Endometrial microvascular endothelial cells (primary cell): Measurements from ENCODE around the gene KISS1R. TPM values are rescaled to one million over a fixed set of nuclear protein-coding genes. Genes with fewer than 3 reads are reported as not detected.

Experiments used
- in situ Hi-C: cut with HindIII; loops from 2 replicates; pipeline ENCODE4 v1.10.0; 2017; ENCODE audit warnings: low sequenced_read_pairs, low pct_unique_long_range_greater_than_20kb; ENCODE audit errors: inconsistent ontology term
- total RNA-seq: library from RNA; depleted of rRNA; stranded (reverse); fragments of >200 nt; gene quantifications from one replicate; pipeline ENCODE4 v1.2.3, GENCODE V29; 2015; ENCODE audit errors: inconsistent ontology term

The KISS1R gene
- total RNA-seq, 1 donor from 2014 or later = not detected

DNA sequence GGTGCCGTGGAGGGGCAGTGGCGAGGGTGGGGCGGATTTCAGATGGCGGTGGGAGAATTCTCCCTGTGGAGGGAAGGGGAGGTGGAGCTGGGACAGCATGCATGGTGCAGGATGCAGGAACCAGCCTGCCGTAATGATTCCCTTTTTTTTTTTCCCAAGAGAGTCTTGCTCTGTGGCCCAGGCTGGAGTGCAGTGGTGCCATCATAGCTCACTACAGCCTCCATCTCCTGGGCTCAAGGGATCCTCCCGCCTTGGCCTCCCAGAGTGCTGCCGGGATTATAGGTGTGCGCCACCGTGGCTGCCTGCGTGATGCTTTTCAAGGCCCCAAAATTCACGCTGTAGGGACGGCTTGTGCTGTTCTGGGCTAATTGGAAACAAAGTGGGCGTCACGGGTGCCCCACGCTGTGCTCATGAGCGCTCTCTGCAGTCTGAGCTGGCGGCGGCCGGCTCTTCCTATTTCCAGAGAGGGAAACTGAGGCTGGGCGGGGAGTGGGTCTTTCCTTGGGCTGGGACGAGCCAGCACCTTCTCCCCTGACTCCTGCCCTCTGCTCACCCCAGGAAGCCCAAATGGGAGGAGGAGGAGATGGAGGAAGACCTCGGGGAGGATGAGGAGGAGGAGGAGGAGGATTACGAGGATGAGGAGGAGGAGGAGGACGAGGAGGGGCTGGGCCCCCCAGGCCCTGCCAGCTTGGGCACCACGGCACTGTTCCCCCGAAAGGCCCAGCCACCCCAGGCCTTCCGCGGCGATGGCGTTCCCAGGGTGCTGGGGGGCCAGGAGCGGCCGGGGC, 14.9 kb downstream of the KISS1R start:
- in situ Hi-C loops = no loop called here

DNA sequence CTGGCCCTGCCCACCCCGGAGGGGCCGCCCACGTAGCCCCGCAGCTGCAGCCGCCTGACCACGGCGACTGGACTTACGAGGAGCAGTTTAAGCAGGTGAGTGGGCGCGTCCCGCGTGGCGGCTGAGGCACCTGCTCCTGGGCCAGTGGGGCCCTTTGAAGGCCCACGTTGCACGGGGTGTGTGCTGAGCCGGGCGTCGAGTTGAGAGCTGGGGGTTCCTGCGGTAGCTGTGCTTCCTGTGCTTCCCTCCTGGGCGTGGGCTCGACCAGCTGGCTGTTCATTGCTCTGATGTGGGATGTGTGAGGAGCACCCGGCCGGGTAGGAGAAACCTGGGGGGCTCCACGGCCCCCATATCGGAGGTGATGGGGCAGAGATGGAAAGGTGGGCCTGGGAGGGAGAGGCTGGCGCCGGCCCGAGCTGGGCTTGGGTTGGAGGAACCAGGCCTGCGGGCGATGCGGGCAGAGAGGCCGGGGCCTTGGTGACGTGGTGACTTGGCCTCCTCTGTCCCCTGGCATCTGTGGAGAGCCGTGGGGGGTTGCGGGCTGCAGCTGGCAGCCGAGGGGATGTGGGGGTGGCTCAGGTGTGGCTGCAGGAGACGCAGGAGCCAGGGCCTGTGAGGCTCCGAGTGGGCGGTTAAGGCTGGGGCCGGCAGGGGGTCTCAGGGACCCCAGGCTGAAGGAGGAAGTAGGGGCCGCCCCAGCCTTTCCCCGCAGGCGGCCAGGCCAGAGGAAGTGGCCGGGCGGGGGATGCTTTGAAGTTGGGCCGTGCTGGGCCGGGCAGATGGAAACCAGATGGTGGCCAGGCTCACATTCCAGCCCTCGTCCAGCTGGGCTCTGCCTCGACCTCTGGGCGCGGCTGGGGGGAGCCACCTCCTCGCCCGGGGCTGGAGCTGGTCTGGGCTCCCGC, 15.8 kb downstream of the KISS1R start:
- in situ Hi-C loops = no loop called here

DNA sequence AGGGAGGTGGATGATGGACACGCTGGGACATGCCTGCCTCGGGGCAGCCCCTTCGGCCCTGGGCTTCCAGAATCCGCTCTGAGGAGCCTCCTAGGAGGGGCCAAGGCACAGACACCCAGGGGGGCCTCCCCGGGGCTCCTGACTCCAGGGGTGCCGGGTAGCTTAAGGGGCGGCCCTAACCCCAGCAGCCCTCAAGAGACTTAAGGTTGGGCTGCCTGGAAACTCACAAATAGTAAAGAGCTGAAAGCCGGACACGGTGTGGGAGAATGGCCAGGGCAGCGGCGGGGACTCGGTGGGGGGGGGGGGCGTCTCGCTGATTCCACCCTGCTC, 16.4 kb downstream of the KISS1R start:
- in situ Hi-C loops = no loop called here

DNA sequence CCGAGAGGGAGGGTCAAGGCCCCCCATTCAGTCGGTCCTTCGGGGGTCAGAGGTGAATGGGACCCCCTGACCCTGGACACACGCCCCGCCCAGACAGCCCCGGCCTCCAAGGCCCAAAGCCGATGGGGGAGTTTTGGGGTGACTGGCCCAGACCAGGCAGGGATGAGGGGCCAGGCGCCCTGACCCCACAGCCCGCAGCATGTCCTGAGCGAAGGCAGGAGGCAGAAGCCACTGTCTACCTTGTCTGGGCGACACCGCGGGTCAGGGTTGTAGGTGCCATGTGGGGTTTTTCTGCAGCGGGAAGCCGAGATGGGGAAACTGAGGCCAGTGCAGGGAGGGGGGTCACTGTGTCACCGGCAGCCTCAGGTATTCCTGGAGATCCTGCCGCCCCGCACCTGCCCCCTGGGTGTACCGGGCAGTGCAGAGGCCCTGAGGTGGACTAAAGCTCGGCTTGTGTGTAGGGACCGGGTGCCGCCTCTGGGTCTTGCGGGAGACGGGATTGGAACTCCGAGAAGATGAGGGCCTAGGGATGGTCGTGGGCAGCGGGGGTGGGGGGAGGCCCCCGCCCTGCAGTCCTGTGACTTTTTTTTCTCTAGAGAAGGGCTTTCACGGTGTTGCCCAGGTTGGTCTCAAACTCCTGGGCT, 17.2 kb downstream of the KISS1R start:
- in situ Hi-C loops = no loop called here

DNA sequence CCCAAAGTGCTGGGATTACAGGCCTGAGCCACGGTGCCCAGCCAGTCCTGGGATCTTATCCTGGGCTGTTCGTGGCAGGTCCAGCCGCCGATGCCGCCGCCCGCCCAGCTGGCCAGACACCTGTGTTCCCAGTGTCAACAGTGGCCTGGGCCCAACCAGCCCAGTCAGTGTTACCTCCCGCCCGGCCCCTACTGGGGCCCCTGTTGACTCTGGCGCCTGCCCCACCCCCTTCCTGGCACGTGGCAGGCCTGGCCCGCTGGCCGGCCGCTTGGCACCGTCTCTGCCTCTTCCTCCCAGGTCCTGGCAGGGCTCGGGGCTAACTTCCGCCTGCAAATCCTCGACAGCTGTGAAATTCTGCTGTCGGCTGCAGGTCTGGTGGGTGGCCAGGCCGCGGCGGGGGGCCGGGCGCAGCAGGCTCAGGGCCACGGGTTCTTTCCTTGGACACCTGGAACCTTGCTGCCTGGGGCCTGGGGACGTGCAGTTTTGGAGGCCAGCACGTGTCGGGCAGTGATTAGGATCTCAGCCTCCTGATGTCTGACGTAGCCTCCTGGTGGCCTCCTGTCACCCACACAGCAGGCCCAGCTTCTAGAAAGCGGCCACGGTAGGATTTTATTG, 17.8 kb downstream of the KISS1R start:
- in situ Hi-C loops = no loop called here

DNA sequence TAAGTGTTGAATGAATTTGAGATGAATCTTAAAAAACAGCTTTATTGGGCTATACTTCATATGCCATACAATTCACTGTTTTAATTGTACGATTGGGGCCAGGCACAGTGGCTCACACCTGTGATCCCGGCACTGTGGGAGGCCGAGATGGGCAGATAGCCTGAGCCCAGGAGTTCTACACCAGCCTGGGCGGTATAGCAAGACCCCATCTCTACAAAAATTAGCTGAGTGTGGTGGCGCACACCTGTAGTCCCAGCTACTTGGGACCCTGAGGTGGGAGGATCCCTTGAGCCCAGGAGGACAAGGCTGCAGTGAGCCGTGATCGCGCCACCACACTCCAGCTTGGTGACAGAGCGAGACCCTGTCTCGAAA, 19.0 kb downstream of the KISS1R start:
- in situ Hi-C loops = no loop called here

DNA sequence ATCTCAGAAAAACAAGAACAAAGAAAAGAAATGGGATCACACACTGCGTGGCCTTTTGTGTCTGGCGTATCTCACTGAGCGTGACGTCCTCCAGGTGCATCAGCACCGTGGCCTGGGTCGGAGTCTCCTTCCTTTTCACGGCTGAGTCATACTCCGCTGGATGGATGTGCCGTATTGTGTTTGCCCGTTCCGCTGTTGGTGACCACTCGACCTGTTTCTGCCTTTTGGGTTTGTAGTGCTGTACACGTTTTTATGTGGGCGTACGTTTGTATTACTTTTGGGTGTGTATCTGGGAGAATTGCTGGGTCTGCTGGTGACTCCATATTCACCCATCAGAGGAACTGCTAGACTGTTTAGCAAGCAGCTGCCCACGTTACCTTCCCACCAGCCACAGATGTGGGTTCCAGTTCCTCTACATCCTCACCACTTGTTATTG, 20.1 kb downstream of the KISS1R start:
- in situ Hi-C loops = no loop called here

DNA sequence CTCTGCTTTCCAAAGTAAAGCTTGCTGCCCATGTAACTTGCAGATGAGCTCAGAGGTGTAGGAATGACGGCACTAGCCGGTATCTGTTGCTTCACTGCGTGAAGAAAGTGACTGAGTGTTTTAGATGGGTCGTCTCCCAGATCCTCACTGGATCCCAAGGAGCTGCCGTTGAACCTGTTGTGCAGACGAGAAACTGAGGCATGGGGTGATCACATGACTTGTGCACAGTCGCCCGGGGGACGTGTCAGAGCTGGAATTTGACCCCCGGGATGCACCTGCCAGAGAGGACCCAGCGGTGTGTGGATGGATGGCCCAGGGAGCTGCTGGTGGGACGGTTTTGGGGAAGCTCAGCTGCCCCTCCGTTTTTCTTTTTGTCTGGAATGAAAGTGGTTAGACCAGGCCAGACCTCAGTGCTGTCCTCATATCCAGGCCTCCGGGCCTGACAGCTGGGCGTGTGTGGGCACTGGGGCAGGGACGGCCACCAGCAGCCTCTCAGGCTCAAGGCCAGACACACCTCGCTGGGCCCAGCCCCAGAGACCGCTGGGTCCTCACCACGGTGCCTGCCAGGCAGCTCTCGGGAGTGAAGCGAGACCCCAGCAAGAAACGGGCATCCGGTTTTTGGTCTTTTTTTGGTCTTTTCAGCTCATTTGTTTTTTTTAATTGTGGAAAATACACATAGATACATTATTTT, 21.2 kb downstream of the KISS1R start:
- in situ Hi-C loops = no loop called here

DNA sequence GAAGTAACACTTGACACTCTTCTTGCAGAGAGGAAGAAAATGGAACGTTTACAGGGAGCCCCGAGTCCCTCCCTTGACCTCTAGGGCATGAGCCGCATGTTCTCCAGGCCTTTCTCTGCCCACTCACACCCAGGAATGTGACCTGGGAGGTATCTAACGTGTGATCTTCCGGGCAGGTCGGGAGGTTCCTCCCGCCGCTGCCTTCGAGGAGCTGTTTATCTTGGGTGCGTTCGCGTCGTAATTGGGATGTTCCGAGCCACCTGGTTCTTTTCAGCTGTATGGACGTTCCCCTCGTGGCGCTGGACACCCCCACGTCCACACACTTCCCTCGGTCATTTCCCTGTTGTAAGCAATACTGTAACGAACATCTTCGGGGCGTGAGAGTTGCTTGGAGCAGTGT, 22.3 kb downstream of the KISS1R start:
- in situ Hi-C loops = no loop called here

DNA sequence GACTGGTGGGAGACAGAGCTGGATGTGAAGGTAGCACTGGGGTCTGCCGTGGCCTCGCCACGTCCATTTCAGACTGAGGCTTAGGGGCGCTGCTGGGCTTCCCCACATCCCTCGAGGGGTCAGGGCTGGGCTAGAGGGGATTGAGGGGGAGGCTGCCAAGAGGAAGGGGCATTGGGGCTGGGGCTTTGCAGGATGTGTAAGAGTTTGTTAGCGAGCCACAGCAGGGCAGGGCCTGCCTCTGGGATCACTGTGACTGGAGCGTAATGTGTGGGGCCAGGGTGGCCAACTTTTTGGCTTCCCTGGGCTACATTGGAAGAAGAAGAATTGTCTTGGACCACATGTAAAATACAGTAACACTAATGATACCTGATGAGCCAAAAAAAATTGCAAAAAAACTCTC, 22.8 kb downstream of the KISS1R start:
- in situ Hi-C loops = no loop called here

DNA sequence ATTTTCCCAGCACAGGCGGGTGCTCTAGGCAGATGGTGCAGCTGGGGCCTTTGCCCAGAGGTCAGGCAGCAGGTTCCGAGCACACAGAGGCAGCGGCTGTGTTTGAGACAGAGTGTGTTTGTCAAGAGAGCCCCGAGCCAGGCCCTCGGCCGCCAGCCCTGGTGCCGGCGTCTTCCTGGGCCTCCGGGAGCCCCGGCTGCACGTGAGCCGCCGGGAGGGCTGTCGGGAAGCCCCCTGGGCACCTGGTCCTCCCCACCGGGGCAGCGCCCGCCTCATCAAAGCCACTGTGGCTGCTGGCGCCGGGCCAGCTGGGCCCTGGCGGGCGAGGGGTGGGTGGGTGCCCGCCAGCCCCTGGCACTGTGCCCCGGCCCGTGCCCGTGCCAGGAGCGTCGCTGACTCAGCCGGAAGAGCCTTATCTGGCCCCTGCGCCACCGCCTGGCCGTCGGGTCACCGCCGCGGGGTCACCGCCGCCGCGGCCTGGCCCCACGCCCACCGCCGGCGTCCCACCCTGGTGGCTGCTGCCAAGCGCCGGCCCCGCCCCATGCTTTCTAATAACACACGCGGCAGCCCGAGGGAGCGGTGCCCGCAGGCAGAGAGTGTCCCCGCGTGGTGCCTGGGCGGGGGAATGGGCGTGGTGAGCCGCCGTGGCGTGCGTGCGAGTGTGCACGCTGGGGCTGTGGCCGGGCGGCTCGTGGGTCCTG, 23.6 kb downstream of the KISS1R start:
- in situ Hi-C loops = no loop called here

DNA sequence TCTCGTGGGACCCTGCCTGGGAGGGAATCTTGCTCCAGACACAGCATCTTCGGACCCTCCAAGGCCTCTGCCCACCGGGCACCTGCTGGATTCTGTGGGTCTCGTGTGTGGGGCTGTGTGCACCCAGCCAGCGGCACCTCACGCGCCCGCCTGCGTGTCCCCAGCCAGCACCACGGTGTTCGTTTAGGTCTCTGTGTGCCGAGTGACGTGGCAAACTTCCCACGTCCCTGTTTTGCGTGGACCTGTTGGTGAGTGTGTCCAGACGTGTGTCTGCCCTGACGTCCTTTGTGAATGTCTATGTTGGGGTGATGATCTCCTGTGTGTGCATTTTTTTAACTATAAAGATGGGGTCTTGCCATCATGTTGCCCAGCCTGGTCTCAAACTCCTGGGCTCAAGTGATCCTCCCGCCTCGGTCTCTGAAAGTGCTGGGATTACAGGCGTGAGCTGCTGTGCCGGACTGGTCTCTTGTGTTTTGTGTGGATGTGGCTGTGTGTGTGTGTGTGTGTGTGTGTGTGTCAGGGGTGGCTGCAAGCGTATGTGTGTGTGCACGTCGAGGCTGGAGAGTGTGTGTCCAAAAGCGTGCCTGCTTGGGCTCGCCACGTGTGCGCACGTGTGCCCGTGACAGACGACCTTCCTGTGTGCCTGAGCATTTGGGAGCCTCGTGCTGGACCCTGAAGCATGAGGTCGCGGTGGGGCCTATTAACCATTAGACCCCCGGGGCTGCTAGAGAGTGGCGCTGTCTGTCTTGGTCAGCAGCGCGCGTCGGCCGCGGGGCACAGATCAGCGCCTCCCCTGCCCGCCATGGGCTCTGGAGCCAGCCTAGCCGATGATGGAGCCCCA, 24.4 kb downstream of the KISS1R start:
- in situ Hi-C loops = no loop called here

DNA sequence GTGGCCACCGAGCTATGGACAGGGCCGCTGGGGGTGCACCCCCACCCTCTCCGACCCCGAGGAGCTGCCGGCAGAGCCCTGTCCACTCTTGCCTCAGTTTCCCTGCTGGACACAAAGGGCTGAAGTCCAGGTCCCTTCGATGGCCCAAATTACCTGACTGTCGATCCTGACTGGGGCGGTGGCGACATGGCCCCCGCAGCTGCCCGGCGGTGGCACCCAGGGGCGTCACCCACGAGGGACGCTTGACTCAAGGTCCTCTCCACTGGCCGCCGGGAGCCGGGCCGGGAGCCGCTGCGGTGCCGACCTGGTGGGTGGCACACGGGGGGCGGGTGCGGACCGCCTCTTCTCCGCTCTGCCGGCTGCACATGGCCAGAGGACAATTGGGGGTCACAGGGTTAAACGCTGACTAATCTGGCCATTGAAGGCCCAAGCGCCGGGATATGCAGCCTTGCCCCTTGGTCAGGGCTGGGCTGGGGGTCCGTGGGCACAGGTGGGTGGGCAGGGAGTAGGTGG, 25.1 kb downstream of the KISS1R start:
- in situ Hi-C loops = no loop called here

DNA sequence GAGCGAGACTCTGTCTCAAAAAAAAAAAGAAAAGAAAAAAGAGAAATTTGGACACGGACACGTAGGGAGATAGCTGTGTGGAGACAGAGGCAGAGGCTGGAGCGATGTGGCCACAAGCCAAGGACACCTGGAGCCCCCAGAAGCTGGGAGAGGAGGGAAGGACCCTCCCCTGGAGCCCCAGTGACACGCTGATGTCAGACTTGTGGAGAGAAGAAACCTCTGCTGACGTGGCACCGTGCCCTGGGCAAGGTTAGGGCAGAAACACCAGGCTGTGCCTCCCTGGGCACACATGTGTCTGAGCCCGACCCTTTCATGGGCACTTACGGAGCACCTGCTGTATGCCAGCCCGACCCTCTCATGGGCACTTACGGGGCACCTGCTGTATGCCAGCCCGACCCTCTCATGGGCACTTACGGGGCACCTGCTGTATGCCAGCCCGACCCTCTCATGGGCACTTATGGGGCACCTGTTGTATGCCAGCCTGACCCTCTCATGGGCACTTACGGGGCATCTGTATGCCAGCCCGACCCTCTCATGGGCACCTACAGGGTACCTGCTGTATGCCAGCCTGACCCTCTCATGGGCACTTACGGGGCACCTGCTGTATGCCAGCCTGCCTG, 26.5 kb downstream of the KISS1R start:
- in situ Hi-C loops = no loop called here

DNA sequence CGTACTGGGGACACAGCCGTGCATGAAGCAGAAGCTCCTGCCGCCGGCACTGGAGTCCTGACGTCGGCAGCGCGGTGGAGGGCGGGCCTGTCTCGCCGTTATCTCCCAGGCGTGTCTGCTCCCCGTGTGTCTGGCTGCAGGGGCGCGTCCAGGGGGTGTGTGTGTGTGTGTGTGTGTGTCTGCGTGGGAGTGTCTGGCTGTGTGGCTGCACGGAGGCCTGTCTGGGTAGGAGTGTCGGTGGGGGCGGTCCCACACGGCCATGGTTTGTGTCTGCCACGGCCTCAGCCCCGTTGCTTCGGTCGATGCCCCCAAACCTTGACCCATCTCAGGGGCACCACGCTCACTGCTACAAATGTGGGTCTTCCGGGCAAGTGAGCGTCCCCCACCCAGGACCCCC, 27.0 kb downstream of the KISS1R start:
- in situ Hi-C loops = no loop called here

DNA sequence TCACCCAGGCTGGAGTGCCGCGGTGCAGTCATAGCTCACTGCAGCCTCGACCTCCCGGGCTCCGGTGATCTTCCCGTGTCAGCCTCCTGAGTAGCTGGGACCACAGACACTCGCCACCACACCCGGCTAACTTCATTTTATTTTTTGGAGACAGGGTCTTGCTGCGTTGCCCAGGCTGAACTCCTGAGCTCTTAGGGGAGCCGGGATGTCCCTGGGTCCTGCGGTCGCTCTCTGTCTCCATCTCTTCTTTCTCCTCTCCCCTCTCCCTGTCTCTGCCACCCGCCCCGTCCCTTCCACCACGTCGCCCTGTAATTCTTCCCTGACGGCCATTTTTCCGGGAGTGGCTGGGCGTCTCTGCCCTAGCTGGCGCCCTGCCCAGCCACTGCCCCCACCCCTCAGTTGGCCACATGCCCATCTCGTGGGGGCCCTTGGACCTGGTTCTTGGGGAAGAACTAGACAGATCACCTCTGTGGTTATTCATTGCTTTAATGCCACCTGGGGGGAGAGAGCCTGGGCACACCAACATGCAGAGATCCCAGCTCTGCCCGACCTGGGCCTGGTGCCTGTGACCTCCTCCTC, 27.6 kb downstream of the KISS1R start:
- in situ Hi-C loops = no loop called here
